Nephron (organoid): ENCODE data around the gene GTF3C2.
"Not testable (repeated sequence)": the region's sequence is repeated elsewhere in the genome, so short reads cannot be mapped to it uniquely, and the experiment has no call there.

Experiments
- H3K27ac Mint-ChIP-seq, 3 experiments: 2 replicates each; pipeline ENCODE4 v1.8.0; 2020; ENCODE audit warnings: mixed read lengths in 3 of 3, mild to moderate bottlenecking in 2 of 3, moderate library complexity in 1 of 3
- H3K27me3 Mint-ChIP-seq: 2 replicates; pipeline ENCODE4 v1.8.0; 2021; ENCODE audit warnings: low read depth, mild to moderate bottlenecking, moderate library complexity, mixed read lengths
- H3K36me3 Mint-ChIP-seq: 2 replicates; pipeline ENCODE4 v1.8.0; 2020; ENCODE audit warnings: low read depth, mixed read lengths
- H3K4me1 Mint-ChIP-seq: 2 replicates; pipeline ENCODE4 v1.8.0; 2020; ENCODE audit warnings: mixed read lengths
- H3K4me3 Mint-ChIP-seq, 3 experiments: 2 replicates each; pipeline ENCODE4 v1.8.0; 2020; ENCODE audit warnings: mild to moderate bottlenecking in 3 of 3, mixed read lengths in 3 of 3, moderate library complexity in 2 of 3
- H3K9me3 Mint-ChIP-seq: 2 replicates; pipeline ENCODE4 v1.8.0; 2020; ENCODE audit warnings: mixed read lengths
- TF ChIP-seq, protein P1 (sequence below), 3 experiments: fragments of 200-600 bp; sonication (generic); IDR thresholded peaks; one replicate each; pipeline ENCODE4 v1.5.0; 2021; ENCODE audit warnings: antibody characterized with exemption in 3 of 3; ENCODE audit not compliant: unreplicated experiment in 3 of 3

GTF3C2 gene

DNA sequence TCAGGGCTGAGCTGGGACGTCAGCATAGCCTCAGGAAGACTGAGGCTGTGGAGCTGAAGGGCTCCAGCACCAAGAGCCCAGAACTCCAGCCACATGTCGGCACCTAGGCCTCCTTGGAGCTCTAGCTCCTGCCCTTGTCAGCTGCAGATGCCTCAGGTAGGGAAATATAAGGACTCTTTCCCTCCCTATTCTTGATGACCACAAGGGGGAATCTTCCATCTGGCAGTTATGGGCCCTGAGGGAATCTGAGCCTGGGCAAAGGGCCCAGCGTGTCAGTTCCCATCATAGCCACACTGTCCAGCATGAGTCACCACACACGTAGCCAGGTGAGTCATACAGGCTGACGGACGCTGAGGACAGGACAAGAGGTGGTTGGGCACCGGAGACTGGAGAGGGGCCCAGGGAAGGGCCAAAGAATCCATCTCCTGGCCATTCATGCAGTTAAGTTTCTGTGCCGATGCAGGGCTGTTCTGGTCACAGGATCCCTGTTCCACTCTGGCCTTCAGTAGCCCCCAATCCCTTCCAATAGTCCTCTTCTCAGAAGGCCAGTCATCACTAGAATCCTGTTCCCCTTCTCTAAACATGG lies 35.5 kb downstream of the GTF3C2 start:
- peak overlapping the region; percentile 91 to 97 (median 91) for H3K4me3 Mint-ChIP-seq
- H3K4me1 Mint-ChIP-seq, result peaks cover 7% of the 10 kb centered on the region
- H3K9me3 Mint-ChIP-seq, result no peaks in the 10 kb centered on the region
- no peaks in the 10 kb centered on the region for H3K27me3 Mint-ChIP-seq
- peaks cover 10% of the 10 kb centered on the region for H3K36me3 Mint-ChIP-seq
- peak overlapping the region in 1 of 3 experiments; percentile 80 for H3K27ac Mint-ChIP-seq
- TF ChIP-seq, protein P1, sequence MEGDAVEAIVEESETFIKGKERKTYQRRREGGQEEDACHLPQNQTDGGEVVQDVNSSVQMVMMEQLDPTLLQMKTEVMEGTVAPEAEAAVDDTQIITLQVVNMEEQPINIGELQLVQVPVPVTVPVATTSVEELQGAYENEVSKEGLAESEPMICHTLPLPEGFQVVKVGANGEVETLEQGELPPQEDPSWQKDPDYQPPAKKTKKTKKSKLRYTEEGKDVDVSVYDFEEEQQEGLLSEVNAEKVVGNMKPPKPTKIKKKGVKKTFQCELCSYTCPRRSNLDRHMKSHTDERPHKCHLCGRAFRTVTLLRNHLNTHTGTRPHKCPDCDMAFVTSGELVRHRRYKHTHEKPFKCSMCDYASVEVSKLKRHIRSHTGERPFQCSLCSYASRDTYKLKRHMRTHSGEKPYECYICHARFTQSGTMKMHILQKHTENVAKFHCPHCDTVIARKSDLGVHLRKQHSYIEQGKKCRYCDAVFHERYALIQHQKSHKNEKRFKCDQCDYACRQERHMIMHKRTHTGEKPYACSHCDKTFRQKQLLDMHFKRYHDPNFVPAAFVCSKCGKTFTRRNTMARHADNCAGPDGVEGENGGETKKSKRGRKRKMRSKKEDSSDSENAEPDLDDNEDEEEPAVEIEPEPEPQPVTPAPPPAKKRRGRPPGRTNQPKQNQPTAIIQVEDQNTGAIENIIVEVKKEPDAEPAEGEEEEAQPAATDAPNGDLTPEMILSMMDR (IDR thresholded peaks at IDR 0.05; ENCODE audit: unreplicated experiment in 3 of 3), result no peak

DNA sequence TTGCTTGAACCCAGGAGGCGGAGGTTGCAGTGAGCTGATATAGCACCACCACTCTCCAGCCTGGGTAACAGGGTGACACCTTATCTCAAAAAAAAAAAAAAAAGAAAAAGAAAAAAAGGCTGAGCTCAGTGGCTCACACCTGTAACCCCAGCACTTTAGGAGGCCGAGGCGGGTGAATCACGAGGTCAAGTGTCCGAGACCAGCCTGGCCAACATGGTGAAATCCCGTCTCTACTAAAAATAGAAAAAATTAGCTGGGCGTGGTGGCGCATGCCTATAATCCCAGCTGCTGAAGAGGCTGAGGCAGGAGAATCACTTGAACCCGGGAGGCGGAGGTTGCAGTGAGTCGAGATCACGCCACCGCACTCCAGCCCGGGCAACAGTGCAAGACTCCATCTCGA lies 36.7 kb downstream of the GTF3C2 start:
- not testable (repeated sequence) for H3K27me3 Mint-ChIP-seq, H3K27ac Mint-ChIP-seq, H3K4me3 Mint-ChIP-seq, H3K36me3 Mint-ChIP-seq, H3K4me1 Mint-ChIP-seq, H3K9me3 Mint-ChIP-seq

DNA sequence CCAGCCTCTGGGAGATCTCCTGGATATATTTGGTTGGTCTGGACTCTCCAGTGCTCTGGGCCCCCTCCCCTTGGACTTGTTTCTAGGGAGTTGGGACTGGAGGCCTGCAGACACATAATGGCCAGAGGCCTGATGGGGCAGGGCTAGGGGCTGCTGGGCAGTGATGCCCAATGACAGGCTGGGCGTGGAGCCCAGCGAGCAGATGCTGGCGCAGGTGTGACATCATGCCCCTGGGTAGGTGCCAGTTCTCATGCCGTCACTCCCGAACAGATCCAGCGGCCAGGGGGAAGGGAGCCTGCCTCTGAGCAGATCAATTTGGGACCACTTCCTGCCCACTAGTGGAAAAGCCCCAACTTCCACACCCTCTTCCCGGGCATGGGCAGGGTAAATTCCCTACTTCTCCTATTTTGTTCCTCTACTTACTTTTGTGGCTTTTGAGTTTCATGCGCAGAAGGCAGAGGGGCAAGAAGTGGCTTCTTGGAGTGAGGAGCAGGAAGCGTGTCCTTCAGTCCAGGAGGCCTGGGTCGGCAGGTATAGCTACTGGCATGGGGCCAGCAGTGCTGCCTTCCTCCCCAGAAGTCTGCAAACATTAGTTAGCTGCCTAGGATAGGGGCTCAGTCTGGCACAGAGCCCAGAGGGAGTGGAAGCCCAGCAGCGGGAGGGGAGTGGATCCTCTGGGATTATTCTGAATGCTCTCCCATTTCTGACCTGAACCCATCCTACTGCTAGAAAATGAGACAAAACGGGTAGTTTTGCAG lies 39.7 kb downstream of the GTF3C2 start:
- peaks cover 6% of the 10 kb centered on the region for H3K27me3 Mint-ChIP-seq
- TF ChIP-seq, protein P1 (IDR thresholded peaks at IDR 0.05; ENCODE audit: unreplicated experiment in 3 of 3), result no peak
- no peak overlapping the region for H3K4me3 Mint-ChIP-seq
- H3K27ac Mint-ChIP-seq, result no peak overlapping the region
- H3K4me1 Mint-ChIP-seq, result no peaks in the 10 kb centered on the region
- H3K9me3 Mint-ChIP-seq, result no peaks in the 10 kb centered on the region
- H3K36me3 Mint-ChIP-seq, result peaks cover 5% of the 10 kb centered on the region

DNA sequence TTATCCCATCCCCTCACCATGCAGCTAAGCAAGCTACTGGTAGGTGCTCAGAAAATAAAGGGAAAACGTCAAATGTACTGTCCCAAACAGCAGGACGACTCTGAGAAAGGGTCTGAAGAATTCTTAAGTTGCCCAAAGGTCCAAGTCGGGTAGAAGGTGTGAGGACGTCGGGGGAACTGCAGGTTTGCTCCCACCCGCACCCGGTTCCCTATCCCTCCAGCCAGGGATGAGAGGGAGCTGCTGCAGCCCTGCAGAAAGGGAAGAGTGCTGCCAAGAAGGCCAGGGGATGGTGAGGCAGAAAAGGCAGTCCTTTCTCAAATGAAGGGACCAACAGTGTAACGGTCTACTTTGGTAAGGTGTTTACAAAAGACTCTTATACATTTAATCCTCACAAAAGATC lies 41.4 kb downstream of the GTF3C2 start:
- Mint-ChIP-seq H3K9me3 (no peaks in the 10 kb centered on the region), H3K36me3 (peaks cover 14% of the 10 kb centered on the region), H3K27me3 (peaks cover 6% of the 10 kb centered on the region), H3K27ac (no peak overlapping the region), H3K4me3 (no peak overlapping the region), H3K4me1 (no peaks in the 10 kb centered on the region)
- TF ChIP-seq, protein P1 (IDR thresholded peaks at IDR 0.05; ENCODE audit: unreplicated experiment in 3 of 3), result no peak

DNA sequence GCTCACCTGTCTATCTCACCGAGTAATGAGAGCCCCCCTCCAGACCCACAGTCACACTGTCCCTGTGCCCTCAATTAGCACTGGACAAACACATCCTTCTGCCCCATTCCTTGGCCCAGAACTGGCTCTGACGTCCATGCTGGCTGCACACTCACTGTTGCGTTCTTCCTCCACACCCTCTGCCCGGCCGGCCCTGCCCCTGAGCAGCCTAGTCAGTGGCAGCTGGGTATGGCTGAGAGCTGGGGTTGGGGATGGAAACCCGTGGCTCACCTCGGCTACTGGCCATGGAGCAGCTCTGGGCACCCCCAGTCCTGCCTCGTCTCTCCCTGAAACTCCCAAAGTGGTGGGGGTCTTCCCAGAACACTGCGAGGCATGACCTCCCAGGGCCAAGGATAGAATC lies 41.9 kb downstream of the GTF3C2 start:
- H3K36me3 Mint-ChIP-seq, result peaks cover 17% of the 10 kb centered on the region
- peaks cover 10% of the 10 kb centered on the region for H3K27me3 Mint-ChIP-seq
- no peaks in the 10 kb centered on the region for H3K4me1 Mint-ChIP-seq
- no peaks in the 10 kb centered on the region for H3K9me3 Mint-ChIP-seq
- H3K27ac Mint-ChIP-seq, result no peak overlapping the region
- TF ChIP-seq, protein P1 (IDR thresholded peaks at IDR 0.05; ENCODE audit: unreplicated experiment in 3 of 3), result no peak
- H3K4me3 Mint-ChIP-seq, result no peak overlapping the region

DNA sequence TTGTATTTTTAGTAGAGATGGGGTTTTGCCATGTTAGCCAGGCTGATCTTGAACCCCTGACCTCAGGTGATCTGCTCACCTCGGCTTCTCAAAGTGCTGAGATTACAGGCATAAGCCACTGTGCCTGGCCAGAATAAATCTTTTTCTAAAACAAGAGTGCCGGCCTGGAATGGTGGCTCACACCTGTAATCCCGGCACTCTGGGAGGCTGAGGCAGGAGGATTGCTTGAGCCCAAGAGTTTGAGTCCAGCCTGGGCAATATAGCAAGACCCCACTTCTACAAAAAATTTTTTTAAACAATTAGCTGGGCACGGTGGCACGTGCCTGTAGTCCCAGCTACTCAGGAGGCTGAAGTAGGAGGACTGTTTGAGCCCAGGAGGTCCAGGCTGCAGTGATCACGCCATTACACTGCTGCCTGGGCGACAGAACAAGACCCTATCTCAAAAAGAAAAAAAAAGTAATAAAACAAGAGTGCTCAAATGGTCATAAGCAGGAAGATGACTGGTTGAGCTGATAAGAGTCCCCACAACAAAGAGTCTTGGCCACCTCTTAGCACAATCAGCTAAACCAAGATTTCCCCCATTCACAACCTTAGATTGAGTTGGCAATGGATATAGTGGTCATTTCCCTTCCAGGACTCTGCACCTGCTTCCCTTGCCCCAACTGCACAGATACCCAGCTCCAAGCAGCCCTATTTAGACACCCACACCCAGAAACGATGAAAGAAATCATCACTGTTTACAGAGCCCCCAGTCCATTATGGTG lies 42.5 kb downstream of the GTF3C2 start:
- no peaks in the 10 kb centered on the region for H3K4me1 Mint-ChIP-seq
- H3K27me3 Mint-ChIP-seq, result peaks cover 13% of the 10 kb centered on the region
- H3K9me3 Mint-ChIP-seq, result no peaks in the 10 kb centered on the region
- TF ChIP-seq, protein P1 (IDR thresholded peaks at IDR 0.05; ENCODE audit: unreplicated experiment in 3 of 3), result no peak
- H3K4me3 Mint-ChIP-seq, result no peak overlapping the region
- H3K36me3 Mint-ChIP-seq, result peaks cover 20% of the 10 kb centered on the region
- H3K27ac Mint-ChIP-seq, result no peak overlapping the region
